Measurements from ENCODE around the gene NRP1.

Gene NRP1

GRCh38 chr10:33284945-33285344 lies 49.5 kb downstream of the NRP1 start:
- TF ChIP-seq ZNF70 (CRISPR knock-in tag; IDR thresholded peaks at IDR 0.05) (no peak), CSDC2 (CRISPR knock-in tag; IDR thresholded peaks at IDR 0.05) (no peak), ESRRG (CRISPR knock-in tag; IDR thresholded peaks at IDR 0.05) (no peak), ZFP30 (CRISPR knock-in tag; IDR thresholded peaks at IDR 0.05) (no peak), ISL1 (CRISPR knock-in tag; IDR thresholded peaks at IDR 0.05) (no peak), TSHZ2 (CRISPR knock-in tag; IDR thresholded peaks at IDR 0.05) (no peak), OSR1 (CRISPR knock-in tag; IDR thresholded peaks at IDR 0.05) (no peak), TOX (CRISPR knock-in tag; IDR thresholded peaks at IDR 0.05; ENCODE audit: borderline replicate concordance) (no peak), ARNTL (CRISPR knock-in tag; IDR thresholded peaks at IDR 0.05; ENCODE audit: borderline replicate concordance, low read depth) (no peak), ZC3H10 (CRISPR knock-in tag; IDR thresholded peaks at IDR 0.05) (no peak), GLIS3 (CRISPR knock-in tag; IDR thresholded peaks at IDR 0.05) (no peak), TCF4 (CRISPR knock-in tag; IDR thresholded peaks at IDR 0.05; ENCODE audit: borderline replicate concordance) (no peak), PATZ1 (CRISPR knock-in tag; IDR thresholded peaks at IDR 0.05; ENCODE audit: borderline replicate concordance) (no peak)
- ATAC-seq: peak; percentile 29; the same call in 1 of the 3 replicates

GRCh38 chr10:33279811-33280602 lies 54.5 kb downstream of the NRP1 start:
- ATAC-seq: peak; percentile 52
- TF ChIP-seq BACH2 (CRISPR knock-in tag; IDR thresholded peaks at IDR 0.05; ENCODE audit: borderline replicate concordance): no peak
- TF ChIP-seq ZFP30 (CRISPR knock-in tag; IDR thresholded peaks at IDR 0.05): no peak
- no peak for TF ChIP-seq ESRRG (CRISPR knock-in tag; IDR thresholded peaks at IDR 0.05)
- TF ChIP-seq TCF4 (CRISPR knock-in tag; IDR thresholded peaks at IDR 0.05; ENCODE audit: borderline replicate concordance): peak; percentile 41; the same call in 1 of the 2 replicates
- no peak for TF ChIP-seq CSDC2 (CRISPR knock-in tag; IDR thresholded peaks at IDR 0.05)
- TF ChIP-seq TSHZ2 (CRISPR knock-in tag; IDR thresholded peaks at IDR 0.05): no peak
- TF ChIP-seq ISL1 (CRISPR knock-in tag; IDR thresholded peaks at IDR 0.05): peak; percentile 49

GRCh38 chr10:33279276-33279675 lies 55.2 kb downstream of the NRP1 start:
- peak; percentile 63 for ATAC-seq
- TF ChIP-seq ZNF70 (CRISPR knock-in tag; IDR thresholded peaks at IDR 0.05): no peak
- TF ChIP-seq CREB5 (CRISPR knock-in tag; IDR thresholded peaks at IDR 0.05; ENCODE audit: low read depth): peak; percentile 89
- TF ChIP-seq TOX (CRISPR knock-in tag; IDR thresholded peaks at IDR 0.05; ENCODE audit: borderline replicate concordance): no peak
- TF ChIP-seq TCF4 (CRISPR knock-in tag; IDR thresholded peaks at IDR 0.05; ENCODE audit: borderline replicate concordance): peak; percentile 32; the same call in 1 of the 2 replicates
- TF ChIP-seq POU6F1 (CRISPR knock-in tag; IDR thresholded peaks at IDR 0.05; ENCODE audit: borderline replicate concordance, low read depth): no peak
- TF ChIP-seq ZFP3 (CRISPR knock-in tag; IDR thresholded peaks at IDR 0.05): 0 out of 2 replicates have a peak, but pooled peaks have one; percentile 50
- peak; percentile 41; the same call in 1 of the 2 replicates for TF ChIP-seq SNAI2 (CRISPR knock-in tag; IDR thresholded peaks at IDR 0.05)
- TF ChIP-seq RARB (CRISPR knock-in tag; IDR thresholded peaks at IDR 0.05): no peak
- no peak for TF ChIP-seq GLIS3 (CRISPR knock-in tag; IDR thresholded peaks at IDR 0.05)
- peak; percentile 82 for TF ChIP-seq ISL1 (CRISPR knock-in tag; IDR thresholded peaks at IDR 0.05)
- no peak for TF ChIP-seq ARNTL (CRISPR knock-in tag; IDR thresholded peaks at IDR 0.05; ENCODE audit: borderline replicate concordance, low read depth)
- peak; percentile 46; the same call in 1 of the 2 replicates for TF ChIP-seq TSHZ2 (CRISPR knock-in tag; IDR thresholded peaks at IDR 0.05)
- no peak for TF ChIP-seq ZC3H10 (CRISPR knock-in tag; IDR thresholded peaks at IDR 0.05)
- TF ChIP-seq ZNF565 (CRISPR knock-in tag; conservative IDR thresholded peaks at IDR 0.05; ENCODE audit: low read depth): no peak
- TF ChIP-seq PPARA (CRISPR knock-in tag; IDR thresholded peaks at IDR 0.05; ENCODE audit: borderline replicate concordance): no peak
- TF ChIP-seq OSR1 (CRISPR knock-in tag; IDR thresholded peaks at IDR 0.05): no peak
- TF ChIP-seq ZNF8 (CRISPR knock-in tag; IDR thresholded peaks at IDR 0.05): no peak
- TF ChIP-seq ESRRG (CRISPR knock-in tag; IDR thresholded peaks at IDR 0.05): no peak
- peak; percentile 77 for TF ChIP-seq CSDC2 (CRISPR knock-in tag; IDR thresholded peaks at IDR 0.05)
